H9 (cell line): ENCODE data around the gene SIPA1L3. TPM values are rescaled to one million over a fixed set of nuclear protein-coding genes. Genes with fewer than 3 reads are reported as not detected.

Experiments
- DNase-seq: peaks from one replicate; pipeline ENCODE4 v3.0.0-alpha.2; 2017
- H2AFZ ChIP-seq: one replicate; pipeline ENCODE4 v1.6.1; 2013; ENCODE audit warnings: mild to moderate bottlenecking, low read length, control low read depth, moderate library complexity
- H2AK5ac ChIP-seq: 2 replicates; pipeline ENCODE4 v1.6.1; 2013; ENCODE audit warnings: low read length, control low read depth, mixed read lengths; ENCODE audit not compliant: insufficient read length
- H2BK120ac ChIP-seq: one replicate; pipeline ENCODE4 v1.6.1; 2013; ENCODE audit warnings: low read depth, mild to moderate bottlenecking, low read length, control low read depth, inconsistent platforms; ENCODE audit not compliant: poor library complexity, severe bottlenecking
- H2BK12ac ChIP-seq: 2 replicates; pipeline ENCODE4 v1.6.1; 2013; ENCODE audit warnings: low read length, control low read depth, mixed read lengths, low read depth; ENCODE audit not compliant: insufficient read length
- H2BK15ac ChIP-seq: 2 replicates; pipeline ENCODE4 v1.6.1; 2013; ENCODE audit warnings: low read depth, low read length, control low read depth
- H2BK20ac ChIP-seq: one replicate; pipeline ENCODE4 v1.6.1; 2013; ENCODE audit warnings: low read depth, mild to moderate bottlenecking, low read length, control low read depth, inconsistent platforms; ENCODE audit not compliant: poor library complexity, severe bottlenecking
- H2BK5ac ChIP-seq: 2 replicates; pipeline ENCODE4 v1.6.1; 2013; ENCODE audit warnings: low read length, control low read depth, mixed read lengths; ENCODE audit not compliant: insufficient read length
- H3K14ac ChIP-seq: 2 replicates; pipeline ENCODE4 v1.6.1; 2013; ENCODE audit warnings: low read length, control low read depth; ENCODE audit not compliant: insufficient read depth
- H3K18ac ChIP-seq: 2 replicates; pipeline ENCODE4 v1.6.1; 2013; ENCODE audit warnings: low read depth, mild to moderate bottlenecking, mixed read lengths, low read length, control low read depth; ENCODE audit not compliant: insufficient read length
- H3K23ac ChIP-seq: 2 replicates; pipeline ENCODE4 v1.6.1; 2013; ENCODE audit warnings: low read length, control low read depth, mixed read lengths, low read depth; ENCODE audit not compliant: insufficient read length
- H3K23me2 ChIP-seq: 2 replicates; pipeline ENCODE4 v1.6.1; 2013; ENCODE audit warnings: low read depth, mild to moderate bottlenecking, mixed read lengths, low read length, control low read depth; ENCODE audit not compliant: insufficient read length, poor library complexity, severe bottlenecking
- H3K27ac ChIP-seq: 2 replicates; pipeline ENCODE4 v1.5.1; 2013; ENCODE audit warnings: low read length, control low read depth, mixed read lengths, low read depth; ENCODE audit not compliant: insufficient read length
- H3K27me3 ChIP-seq: 2 replicates; pipeline ENCODE4 v1.6.1; 2013; ENCODE audit warnings: low read length, control low read depth, inconsistent platforms; ENCODE audit not compliant: insufficient read depth
- H3K4ac ChIP-seq: 2 replicates; pipeline ENCODE4 v1.6.1; 2013; ENCODE audit warnings: low read depth, mild to moderate bottlenecking, control low read depth, inconsistent platforms, low read length, moderate library complexity
- H3K4me1 ChIP-seq: 2 replicates; pipeline ENCODE4 v1.6.1; 2013; ENCODE audit warnings: low read length, control low read depth, inconsistent platforms; ENCODE audit not compliant: insufficient read depth
- H3K4me2 ChIP-seq: 2 replicates; pipeline ENCODE4 v1.6.1; 2013; ENCODE audit warnings: low read length, control low read depth, mixed read lengths; ENCODE audit not compliant: insufficient read length, insufficient read depth
- H3K56ac ChIP-seq: 2 replicates; pipeline ENCODE4 v1.6.1; 2013; ENCODE audit warnings: low read depth, mild to moderate bottlenecking, mixed read lengths, low read length, control low read depth; ENCODE audit not compliant: insufficient read length
- H3K79me1 ChIP-seq: 2 replicates; pipeline ENCODE4 v1.6.1; 2013; ENCODE audit warnings: low read depth, mild to moderate bottlenecking, moderate library complexity, low read length, control low read depth, inconsistent platforms; ENCODE audit not compliant: insufficient read depth, poor library complexity, severe bottlenecking
- H3K79me2 ChIP-seq: 2 replicates; pipeline ENCODE4 v1.6.1; 2013; ENCODE audit warnings: low read length, control low read depth, inconsistent platforms; ENCODE audit not compliant: insufficient read depth
- H3K9ac ChIP-seq: 2 replicates; pipeline ENCODE4 v1.6.1; 2013; ENCODE audit warnings: low read length, control low read depth, mixed read lengths; ENCODE audit not compliant: insufficient read length; ENCODE audit errors: extremely low read depth
- H3K9me3 ChIP-seq: one replicate; pipeline ENCODE4 v1.6.1; 2013; ENCODE audit warnings: low read depth, low read length, inconsistent platforms; ENCODE audit not compliant: control insufficient read depth
- H3T11ph ChIP-seq: one replicate; pipeline ENCODE4 v1.6.1; 2013; ENCODE audit warnings: mild to moderate bottlenecking, low read length, control low read depth, inconsistent platforms
- H4K20me1 ChIP-seq: one replicate; pipeline ENCODE4 v1.6.1; 2013; ENCODE audit not compliant: control insufficient read depth, insufficient read length, insufficient read depth
- H4K5ac ChIP-seq: 2 replicates; pipeline ENCODE4 v1.6.1; 2013; ENCODE audit warnings: low read depth, mild to moderate bottlenecking, mixed read lengths, low read length, control low read depth; ENCODE audit not compliant: insufficient read length
- H4K8ac ChIP-seq: replicated peaks from 2 replicates; pipeline ENCODE4 v1.6.1; 2013; ENCODE audit warnings: low read length, control low read depth, mixed read lengths, low read depth; ENCODE audit not compliant: insufficient read length
- H4K91ac ChIP-seq: 2 replicates; pipeline ENCODE4 v1.6.1; 2013; ENCODE audit warnings: low read depth, mild to moderate bottlenecking, moderate library complexity, mixed read lengths, low read length, control low read depth; ENCODE audit not compliant: insufficient read length
- H3K27ac Mint-ChIP-seq, 3 experiments: 2 replicates in 2 of 3; 3 replicates in 1 of 3; pipeline ENCODE4 v1.8.0; 2020 to 2021; ENCODE audit warnings: mixed read lengths in 3 of 3, mild to moderate bottlenecking in 1 of 3, moderate library complexity in 1 of 3
- H3K27me3 Mint-ChIP-seq: 2 replicates; pipeline ENCODE4 v1.8.0; 2021; ENCODE audit warnings: low read depth, mild to moderate bottlenecking, moderate library complexity, mixed read lengths
- H3K36me3 Mint-ChIP-seq, 3 experiments: 2 replicates in 2 of 3; 3 replicates in 1 of 3; pipeline ENCODE4 v1.8.0; 2020 to 2021; ENCODE audit warnings: low read depth in 3 of 3, mixed read lengths in 3 of 3; ENCODE audit not compliant: insufficient read depth in 1 of 3
- H3K4me1 Mint-ChIP-seq, 2 experiments: 2 replicates each; pipeline ENCODE4 v1.8.0; 2020; ENCODE audit warnings: mixed read lengths in 2 of 2
- H3K4me3 Mint-ChIP-seq, 2 experiments: 2 replicates in 1 of 2; 3 replicates in 1 of 2; pipeline ENCODE4 v1.8.0; 2020 to 2021; ENCODE audit warnings: mild to moderate bottlenecking in 2 of 2, mixed read lengths in 2 of 2, moderate library complexity in 1 of 2
- H3K9me3 Mint-ChIP-seq, 2 experiments: 2 replicates in 1 of 2; 3 replicates in 1 of 2; pipeline ENCODE4 v1.8.0; 2020; ENCODE audit warnings: mild to moderate bottlenecking in 2 of 2, mixed read lengths in 2 of 2, moderate library complexity in 1 of 2
- WGBS: extraction: QIAGEN DNeasy Blood & Tissue Kit; methylation state at CpG from one replicate; pipeline ENCODE4 v1.1.7; 2013; ENCODE audit warnings: missing lambda C conversion rate, low lambda C conversion rate, mixed read lengths; ENCODE audit not compliant: insufficient read length; ENCODE audit errors: extremely low coverage; 5-methylcytosine and 5-hydroxymethylcytosine counted together
- total RNA-seq: library from RNA; stranded (reverse); gene quantifications from 2 replicates; pipeline ENCODE4 v1.2.1, GENCODE V29; 2021
- TF ChIP-seq, protein P1 (sequence below): fragments of 200-600 bp; sonication (generic); conservative IDR thresholded peaks from 3 replicates; pipeline ENCODE4 v1.8.0; 2021; ENCODE audit warnings: antibody characterized with exemption, mild to moderate bottlenecking

The SIPA1L3 gene
- total RNA-seq, 1 experiment from 2014 or later, result 40.1 TPM

GRCh38 chr19:37938353-37938752 lies 31.3 kb downstream of the SIPA1L3 start:
- Histone ChIP-seq H2AFZ (no peak overlapping the region), H4K20me1 (no peaks in the 10 kb centered on the region), H4K5ac (no peak overlapping the region), H3K23me2 (peaks cover 11% of the 10 kb centered on the region), H2BK120ac (no peak overlapping the region), H2AK5ac (no peak overlapping the region), H3K9me3 (peaks cover 6% of the 10 kb centered on the region), H3K4me2 (no peak overlapping the region), H3K56ac (no peak overlapping the region), H3K79me2 (peaks cover 6% of the 10 kb centered on the region; the same call in 1 of the 2 replicates), H2BK12ac (no peak overlapping the region), H3K4ac (no peak overlapping the region), H2BK20ac (no peak overlapping the region), H2BK15ac (no peak overlapping the region), H3K23ac (no peak overlapping the region), H3K14ac (no peak overlapping the region), H3K4me1 (peaks cover 2% of the 10 kb centered on the region; the same call in 1 of the 2 replicates), H3K9ac (no peak overlapping the region), H3K27ac (no peak overlapping the region), H3K18ac (no peak overlapping the region), H3T11ph (no peak overlapping the region), H2BK5ac (no peak overlapping the region), H4K8ac (no peak overlapping the region), H3K79me1 (peaks cover 12% of the 10 kb centered on the region), H3K27me3 (no peaks in the 10 kb centered on the region), H4K91ac (no peak overlapping the region)
- Mint-ChIP-seq H3K4me3 (no peak overlapping the region), H3K36me3 (peaks cover 33 to 43% (median 38%) of the 10 kb centered on the region in 3 experiments), H3K27me3 (no peaks in the 10 kb centered on the region), H3K27ac (no peak overlapping the region), H3K4me1 (peaks cover 10 to 24% of the 10 kb centered on the region in 2 experiments), H3K9me3 (peaks cover 25 to 26% of the 10 kb centered on the region in 2 experiments)
- TF ChIP-seq, protein P1, sequence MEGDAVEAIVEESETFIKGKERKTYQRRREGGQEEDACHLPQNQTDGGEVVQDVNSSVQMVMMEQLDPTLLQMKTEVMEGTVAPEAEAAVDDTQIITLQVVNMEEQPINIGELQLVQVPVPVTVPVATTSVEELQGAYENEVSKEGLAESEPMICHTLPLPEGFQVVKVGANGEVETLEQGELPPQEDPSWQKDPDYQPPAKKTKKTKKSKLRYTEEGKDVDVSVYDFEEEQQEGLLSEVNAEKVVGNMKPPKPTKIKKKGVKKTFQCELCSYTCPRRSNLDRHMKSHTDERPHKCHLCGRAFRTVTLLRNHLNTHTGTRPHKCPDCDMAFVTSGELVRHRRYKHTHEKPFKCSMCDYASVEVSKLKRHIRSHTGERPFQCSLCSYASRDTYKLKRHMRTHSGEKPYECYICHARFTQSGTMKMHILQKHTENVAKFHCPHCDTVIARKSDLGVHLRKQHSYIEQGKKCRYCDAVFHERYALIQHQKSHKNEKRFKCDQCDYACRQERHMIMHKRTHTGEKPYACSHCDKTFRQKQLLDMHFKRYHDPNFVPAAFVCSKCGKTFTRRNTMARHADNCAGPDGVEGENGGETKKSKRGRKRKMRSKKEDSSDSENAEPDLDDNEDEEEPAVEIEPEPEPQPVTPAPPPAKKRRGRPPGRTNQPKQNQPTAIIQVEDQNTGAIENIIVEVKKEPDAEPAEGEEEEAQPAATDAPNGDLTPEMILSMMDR, result no peak
- WGBS, result no CpG with 5 or more reads among the region's 1 CpG
- DNase-seq, result no peak
